Measurements from ENCODE around the gene ZNF205.
A peak's percentile ranks its signal among the peaks of the same experiment; 100 is the strongest.

Gene ZNF205

GRCh38 chr16:3148256-3149192, 36.1 kb downstream of the ZNF205 start:
- no peaks in the 10 kb centered on the region for H3K27me3 ChIP-seq (ENCODE audit: control insufficient read depth in 2 of 2, insufficient read depth in 2 of 2, low read length in 2 of 2)
- H3K36me3 ChIP-seq (ENCODE audit: control insufficient read depth in 2 of 2, insufficient read depth in 2 of 2, low read length in 2 of 2): no peaks in the 10 kb centered on the region
- H3K4me1 ChIP-seq (ENCODE audit: control insufficient read depth in 2 of 2, insufficient read depth in 2 of 2, low read length in 2 of 2): peaks cover 25% of the 10 kb centered on the region in 2 donors
- H3K4me3 ChIP-seq (ENCODE audit: low read length in 2 of 2): no peak overlapping the region
- no peak overlapping the region for H3K27ac ChIP-seq (ENCODE audit: low read depth in 2 of 2, low read length in 2 of 2)
- H3K9ac ChIP-seq (ENCODE audit: low read depth in 1 of 2, low read length in 2 of 2): peak overlapping the region in 1 of 2 donors; percentile 87
- no peaks in the 10 kb centered on the region for H3K9me3 ChIP-seq (ENCODE audit: control insufficient read depth in 2 of 2, low read length in 2 of 2)

DNA sequence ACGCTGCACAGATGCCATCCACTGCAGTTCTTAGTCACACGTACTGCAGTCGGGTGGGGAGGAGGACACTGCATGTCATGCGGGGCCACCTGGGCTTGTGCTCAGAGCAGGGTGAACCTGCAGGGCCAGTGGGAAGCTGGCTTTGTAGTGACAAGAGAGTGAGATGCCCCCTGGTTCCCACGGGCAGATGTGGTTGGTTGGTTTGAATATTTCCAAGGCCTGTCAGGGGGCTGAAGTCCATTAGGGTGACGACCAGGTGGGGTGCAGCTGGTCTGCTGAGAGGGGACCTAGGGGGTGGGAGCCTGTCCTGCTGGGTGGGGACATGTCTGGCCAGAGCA, 36.8 kb downstream of the ZNF205 start:
- Histone ChIP-seq H3K9ac (ENCODE audit: low read depth in 1 of 2, low read length in 2 of 2) (peak overlapping the region in 1 of 2 donors; percentile 87), H3K4me1 (ENCODE audit: control insufficient read depth in 2 of 2, insufficient read depth in 2 of 2, low read length in 2 of 2) (peaks cover 20 to 21% of the 10 kb centered on the region in 2 donors), H3K27ac (ENCODE audit: low read depth in 2 of 2, low read length in 2 of 2) (peak overlapping the region; percentile 88 to 89), H3K4me3 (ENCODE audit: low read length in 2 of 2) (peak overlapping the region in 1 of 2 donors; percentile 82), H3K9me3 (ENCODE audit: control insufficient read depth in 2 of 2, low read length in 2 of 2) (no peaks in the 10 kb centered on the region), H3K36me3 (ENCODE audit: control insufficient read depth in 2 of 2, insufficient read depth in 2 of 2, low read length in 2 of 2) (no peaks in the 10 kb centered on the region), H3K27me3 (ENCODE audit: control insufficient read depth in 2 of 2, insufficient read depth in 2 of 2, low read length in 2 of 2) (no peaks in the 10 kb centered on the region)

- no peaks in the 10 kb centered on the region for H3K9me3 ChIP-seq (ENCODE audit: control insufficient read depth in 2 of 2, low read length in 2 of 2)
- H3K36me3 ChIP-seq (ENCODE audit: control insufficient read depth in 2 of 2, insufficient read depth in 2 of 2, low read length in 2 of 2): no peaks in the 10 kb centered on the region
- peaks cover 15% of the 10 kb centered on the region in 2 donors for H3K4me1 ChIP-seq (ENCODE audit: control insufficient read depth in 2 of 2, insufficient read depth in 2 of 2, low read length in 2 of 2)
- H3K4me3 ChIP-seq (ENCODE audit: low read length in 2 of 2): peak overlapping the region; percentile 82 to 88
- H3K9ac ChIP-seq (ENCODE audit: low read depth in 1 of 2, low read length in 2 of 2): peak overlapping the region; percentile 74 to 87
- H3K27me3 ChIP-seq (ENCODE audit: control insufficient read depth in 2 of 2, insufficient read depth in 2 of 2, low read length in 2 of 2): no peaks in the 10 kb centered on the region
- peak overlapping the region; percentile 88 to 89 for H3K27ac ChIP-seq (ENCODE audit: low read depth in 2 of 2, low read length in 2 of 2)
Measured at GRCh38 chr16:3149630-3150345, 37.4 kb downstream of the ZNF205 start.

- Histone ChIP-seq H3K9ac (ENCODE audit: low read depth in 1 of 2, low read length in 2 of 2) (peak overlapping the region; percentile 74 to 87), H3K36me3 (ENCODE audit: control insufficient read depth in 2 of 2, insufficient read depth in 2 of 2, low read length in 2 of 2) (no peaks in the 10 kb centered on the region), H3K4me3 (ENCODE audit: low read length in 2 of 2) (peak overlapping the region; percentile 82 to 88), H3K27me3 (ENCODE audit: control insufficient read depth in 2 of 2, insufficient read depth in 2 of 2, low read length in 2 of 2) (no peaks in the 10 kb centered on the region), H3K4me1 (ENCODE audit: control insufficient read depth in 2 of 2, insufficient read depth in 2 of 2, low read length in 2 of 2) (peaks cover 15% of the 10 kb centered on the region in 2 donors), H3K27ac (ENCODE audit: low read depth in 2 of 2, low read length in 2 of 2) (peak overlapping the region; percentile 88 to 89), H3K9me3 (ENCODE audit: control insufficient read depth in 2 of 2, low read length in 2 of 2) (no peaks in the 10 kb centered on the region)
Measured at GRCh38 chr16:3150346-3151218, 38.2 kb downstream of the ZNF205 start.

GRCh38 chr16:3152027-3152276, 39.6 kb downstream of the ZNF205 start:
- H3K9me3 ChIP-seq (ENCODE audit: control insufficient read depth in 2 of 2, low read length in 2 of 2): no peaks in the 10 kb centered on the region
- no peak overlapping the region for H3K27ac ChIP-seq (ENCODE audit: low read depth in 2 of 2, low read length in 2 of 2)
- H3K4me3 ChIP-seq (ENCODE audit: low read length in 2 of 2): peak overlapping the region in 1 of 2 donors; percentile 72
- peaks cover 15% of the 10 kb centered on the region in 2 donors for H3K4me1 ChIP-seq (ENCODE audit: control insufficient read depth in 2 of 2, insufficient read depth in 2 of 2, low read length in 2 of 2)
- no peaks in the 10 kb centered on the region for H3K36me3 ChIP-seq (ENCODE audit: control insufficient read depth in 2 of 2, insufficient read depth in 2 of 2, low read length in 2 of 2)
- no peak overlapping the region for H3K9ac ChIP-seq (ENCODE audit: low read depth in 1 of 2, low read length in 2 of 2)
- H3K27me3 ChIP-seq (ENCODE audit: control insufficient read depth in 2 of 2, insufficient read depth in 2 of 2, low read length in 2 of 2): no peaks in the 10 kb centered on the region

DNA sequence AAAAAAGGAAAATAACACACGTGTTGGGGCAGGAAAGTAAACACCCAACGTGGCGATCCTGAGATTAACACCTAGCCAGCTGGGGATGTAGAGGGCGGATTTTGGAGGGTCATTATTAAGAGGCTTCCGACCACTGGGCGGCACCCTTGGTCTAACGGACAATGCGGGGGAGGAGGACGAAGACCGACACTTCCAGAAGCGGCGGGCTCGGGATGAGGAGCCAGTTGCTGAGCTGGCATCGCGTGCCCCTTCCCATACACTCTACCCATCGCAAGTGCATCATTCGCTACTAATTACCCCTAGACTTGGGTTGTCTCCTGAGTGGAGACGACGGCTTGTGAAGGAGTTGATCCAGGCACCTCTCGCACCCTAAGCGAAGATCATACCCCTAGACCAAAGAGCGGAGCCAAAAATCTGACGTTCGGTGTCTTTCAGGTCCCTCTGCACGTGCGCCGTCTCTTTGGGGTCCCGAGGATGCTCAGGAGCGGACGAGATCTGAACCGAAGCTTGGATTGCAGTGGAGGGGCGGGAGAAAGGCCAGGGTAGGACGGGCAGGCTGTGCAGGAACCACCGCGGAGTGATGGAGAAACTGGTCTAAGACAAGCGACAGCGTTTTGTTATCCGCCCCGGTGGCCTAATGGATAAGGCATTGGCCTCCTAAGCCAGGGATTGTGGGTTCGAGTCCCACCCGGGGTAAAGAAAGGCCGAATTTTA, 40.0 kb downstream of the ZNF205 start:
- H3K4me1 ChIP-seq (ENCODE audit: control insufficient read depth in 2 of 2, insufficient read depth in 2 of 2, low read length in 2 of 2): peaks cover 16% of the 10 kb centered on the region in 2 donors
- no peaks in the 10 kb centered on the region for H3K9me3 ChIP-seq (ENCODE audit: control insufficient read depth in 2 of 2, low read length in 2 of 2)
- no peak overlapping the region for H3K27ac ChIP-seq (ENCODE audit: low read depth in 2 of 2, low read length in 2 of 2)
- no peaks in the 10 kb centered on the region for H3K27me3 ChIP-seq (ENCODE audit: control insufficient read depth in 2 of 2, insufficient read depth in 2 of 2, low read length in 2 of 2)
- peak overlapping the region; percentile 50 to 72 for H3K4me3 ChIP-seq (ENCODE audit: low read length in 2 of 2)
- peak overlapping the region; percentile 3 to 36 for H3K9ac ChIP-seq (ENCODE audit: low read depth in 1 of 2, low read length in 2 of 2)
- H3K36me3 ChIP-seq (ENCODE audit: control insufficient read depth in 2 of 2, insufficient read depth in 2 of 2, low read length in 2 of 2): no peaks in the 10 kb centered on the region

DNA sequence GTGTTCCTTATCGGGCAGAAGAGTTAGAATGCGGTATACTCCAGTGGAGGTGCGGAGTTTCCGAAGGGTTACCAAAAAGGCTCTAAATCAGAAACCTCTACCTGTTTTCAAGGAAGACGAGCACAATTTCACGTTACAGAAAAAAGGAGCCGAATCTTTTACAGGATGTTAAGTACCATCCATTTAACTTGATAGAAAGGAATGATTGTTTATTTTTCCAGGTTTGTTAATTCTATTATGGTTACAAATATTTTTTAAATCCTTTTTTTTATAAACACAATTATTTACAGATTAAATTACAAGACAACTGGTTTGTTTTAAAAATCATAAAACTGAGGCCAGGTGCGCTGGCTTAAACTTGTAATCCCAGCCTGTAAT, 40.6 kb downstream of the ZNF205 start:
- H3K9me3 ChIP-seq (ENCODE audit: control insufficient read depth in 2 of 2, low read length in 2 of 2): no peaks in the 10 kb centered on the region
- H3K4me1 ChIP-seq (ENCODE audit: control insufficient read depth in 2 of 2, insufficient read depth in 2 of 2, low read length in 2 of 2): peaks cover 20 to 21% of the 10 kb centered on the region in 2 donors
- H3K36me3 ChIP-seq (ENCODE audit: control insufficient read depth in 2 of 2, insufficient read depth in 2 of 2, low read length in 2 of 2): no peaks in the 10 kb centered on the region
- H3K27ac ChIP-seq (ENCODE audit: low read depth in 2 of 2, low read length in 2 of 2): no peak overlapping the region
- peak overlapping the region in 1 of 2 donors; percentile 72 for H3K4me3 ChIP-seq (ENCODE audit: low read length in 2 of 2)
- no peaks in the 10 kb centered on the region for H3K27me3 ChIP-seq (ENCODE audit: control insufficient read depth in 2 of 2, insufficient read depth in 2 of 2, low read length in 2 of 2)
- H3K9ac ChIP-seq (ENCODE audit: low read depth in 1 of 2, low read length in 2 of 2): no peak overlapping the region

DNA sequence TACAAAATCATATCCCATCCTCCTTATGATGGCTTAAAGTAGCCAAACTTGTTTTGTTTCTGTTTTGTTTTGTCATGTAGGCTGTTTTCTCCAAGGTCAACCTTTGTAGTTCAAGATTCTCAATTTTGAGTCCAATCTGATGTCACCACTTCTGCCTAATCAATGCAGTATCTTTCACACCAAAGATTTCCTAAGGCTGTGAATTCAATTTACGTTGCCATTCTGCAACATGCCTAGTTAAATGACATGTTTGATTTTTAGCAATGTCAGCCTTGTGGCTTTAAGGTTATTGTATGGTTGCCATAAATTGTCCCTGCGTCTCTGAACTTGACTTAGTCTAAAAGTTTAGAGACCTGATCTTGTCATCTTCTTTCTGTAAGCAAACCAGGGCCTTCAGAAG, 42.8 kb downstream of the ZNF205 start:
- no peaks in the 10 kb centered on the region for H3K27me3 ChIP-seq (ENCODE audit: control insufficient read depth in 2 of 2, insufficient read depth in 2 of 2, low read length in 2 of 2)

DNA sequence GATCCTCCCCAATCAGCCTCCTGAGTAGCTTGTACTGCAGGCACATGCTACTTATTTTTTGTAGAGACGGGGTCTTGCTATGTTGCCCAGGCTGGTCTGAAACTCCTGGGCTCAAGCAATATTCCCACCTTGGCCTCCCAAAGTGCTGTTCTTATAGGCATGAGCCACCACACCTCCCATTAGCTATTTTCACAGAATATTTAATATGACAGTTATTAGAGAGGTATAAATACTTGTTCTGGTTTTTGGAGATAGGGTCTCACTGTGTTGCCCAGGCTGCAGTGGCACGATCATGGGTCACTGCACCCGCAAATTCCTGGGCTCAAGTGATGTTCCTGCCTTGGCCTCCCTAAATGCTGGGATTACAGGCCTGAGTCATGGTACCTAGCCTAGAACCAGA, 43.6 kb downstream of the ZNF205 start:
- Histone ChIP-seq H3K27me3 (ENCODE audit: control insufficient read depth in 2 of 2, insufficient read depth in 2 of 2, low read length in 2 of 2) (no peaks in the 10 kb centered on the region), H3K9me3 (ENCODE audit: control insufficient read depth in 2 of 2, low read length in 2 of 2) (no peaks in the 10 kb centered on the region), H3K27ac (ENCODE audit: low read depth in 2 of 2, low read length in 2 of 2) (no peak overlapping the region), H3K4me3 (ENCODE audit: low read length in 2 of 2) (no peak overlapping the region), H3K9ac (ENCODE audit: low read depth in 1 of 2, low read length in 2 of 2) (no peak overlapping the region), H3K4me1 (ENCODE audit: control insufficient read depth in 2 of 2, insufficient read depth in 2 of 2, low read length in 2 of 2) (peaks cover 15 to 18% of the 10 kb centered on the region in 2 donors), H3K36me3 (ENCODE audit: control insufficient read depth in 2 of 2, insufficient read depth in 2 of 2, low read length in 2 of 2) (no peaks in the 10 kb centered on the region)

More for the DNA sequence above, 42.8 kb downstream of the ZNF205 start:
- H3K9ac ChIP-seq (ENCODE audit: low read depth in 1 of 2, low read length in 2 of 2): no peak overlapping the region
- no peak overlapping the region for H3K4me3 ChIP-seq (ENCODE audit: low read length in 2 of 2)
- no peaks in the 10 kb centered on the region for H3K9me3 ChIP-seq (ENCODE audit: control insufficient read depth in 2 of 2, low read length in 2 of 2)
- no peak overlapping the region for H3K27ac ChIP-seq (ENCODE audit: low read depth in 2 of 2, low read length in 2 of 2)
- H3K36me3 ChIP-seq (ENCODE audit: control insufficient read depth in 2 of 2, insufficient read depth in 2 of 2, low read length in 2 of 2): no peaks in the 10 kb centered on the region
- H3K4me1 ChIP-seq (ENCODE audit: control insufficient read depth in 2 of 2, insufficient read depth in 2 of 2, low read length in 2 of 2): peaks cover 19 to 20% of the 10 kb centered on the region in 2 donors
